ENCODE measurements around the gene FIBCD1. TPM values are rescaled to one million over a fixed set of nuclear protein-coding genes. Genes with fewer than 3 reads are reported as not detected.

Gene FIBCD1
- total and polyA plus RNA-seq, 2 of the 8 experiments (the other 6 are each of a cell fraction or from before 2014, with no cell fraction given), result 6.1 to 8.8 TPM

GRCh38 chr9:130894546-130894945 is 44.5 kb downstream of the FIBCD1 start:
- Histone ChIP-seq H3K4ac (replicated peaks; ENCODE audit: insufficient read length, low read depth, low read length) (no peak overlapping the region), H4K20me1 (replicated peaks in 1 of 2; ENCODE audit: control insufficient read depth in 1 of 2, insufficient read depth in 2 of 2, low read length in 2 of 2) (peaks cover 4 to 6% of the 10 kb centered on the region in 2 experiments)
- POLR2A ChIA-PET (ENCODE audit: partially characterized antibody), result interaction anchor here (1.0 to 1.2 kb wide), 4 partner anchors 9 to 42 kb away, joined by 3 to 4 read pairs (median 3); no protein-coding TSS in a partner anchor
- TF ChIP-seq RNF2 (IDR thresholded peaks at IDR 0.05; ENCODE audit: borderline replicate concordance, low read depth, low read length, missing control alignments, poor library complexity, severe bottlenecking), result no peak
- TF ChIP-seq CHD1 (IDR thresholded peaks at IDR 0.05; ENCODE audit: low read depth, low read length), result no peak
- no peak for TF ChIP-seq BCL11A (IDR thresholded peaks at IDR 0.05; ENCODE audit: low read depth in 2 of 2, low read length in 2 of 2)
- TF ChIP-seq SP4 (IDR thresholded peaks at IDR 0.05; ENCODE audit: low read length), result no peak
- TF ChIP-seq GTF2F1 (IDR thresholded peaks at IDR 0.05; ENCODE audit: borderline replicate concordance, low read depth, low read length), result no peak
- no peak for TF ChIP-seq JUND (IDR thresholded peaks at IDR 0.05; ENCODE audit: low read length)
- no peak for TF ChIP-seq ZNF274 (IDR thresholded peaks at IDR 0.05; ENCODE audit: borderline replicate concordance, extremely low read depth, low read length)
- no peak for TF ChIP-seq CHD2 (IDR thresholded peaks at IDR 0.05; ENCODE audit: low read length)
- TF ChIP-seq SIX5 (IDR thresholded peaks at IDR 0.05; ENCODE audit: low read depth, low read length), result no peak
- no peak for TF ChIP-seq RAD21 (IDR thresholded peaks at IDR 0.05 in 1 of 2, conservative IDR thresholded peaks at IDR 0.05 in 1 of 2; ENCODE audit: low read depth in 2 of 2, low read length in 2 of 2)
- TF ChIP-seq TBP (IDR thresholded peaks at IDR 0.05; ENCODE audit: low read depth, low read length), result no peak
- no peak for TF ChIP-seq NRF1 (IDR thresholded peaks at IDR 0.05; ENCODE audit: low read depth, low read length)

More at GRCh38 chr9:130894546-130894945, 44.5 kb downstream of the FIBCD1 start:
- no peak overlapping the region for H3K4me3 ChIP-seq (ENCODE audit: extremely low read depth in 1 of 4, insufficient read depth in 2 of 4, low read depth in 3 of 4, low read length in 4 of 4)
- H3K4me1 ChIP-seq (replicated peaks in 1 of 4; ENCODE audit: control insufficient read depth in 3 of 4, insufficient read depth in 4 of 4, low read length in 3 of 4), result peaks cover 0 to 3% (median 0%) of the 10 kb centered on the region in 4 experiments; a peak in 3 of 7 replicates
- no peak overlapping the region for H4K91ac ChIP-seq (replicated peaks; ENCODE audit: insufficient read length, low read length)
- no peak overlapping the region for H3K56ac ChIP-seq (replicated peaks; ENCODE audit: insufficient read length, low read depth, low read length)
- DNase-seq (ENCODE audit: low read depth in 1 of 2, low spot score in 2 of 2) (no peak), FAIRE-seq (no peak)
- no peak overlapping the region for H2BK20ac ChIP-seq (ENCODE audit: low read length)
- no peaks in the 10 kb centered on the region for H3K79me2 ChIP-seq (ENCODE audit: control insufficient read depth in 1 of 2, insufficient read depth in 2 of 2, low read length in 2 of 2)
- H4K8ac ChIP-seq (ENCODE audit: extremely low read depth, insufficient read depth, low read length), result no peak overlapping the region
- H2AFZ ChIP-seq (ENCODE audit: low read length), result no peak overlapping the region
- H3K27me3 ChIP-seq (replicated peaks in 1 of 4; ENCODE audit: control insufficient read depth in 3 of 4, extremely low read depth in 1 of 4, insufficient read depth in 3 of 4, low read length in 3 of 4), result no peaks in the 10 kb centered on the region
- H4K5ac ChIP-seq (ENCODE audit: insufficient read length, low read depth, low read length), result no peak overlapping the region
- no peak overlapping the region for H2BK120ac ChIP-seq (replicated peaks; ENCODE audit: low read depth, low read length)
- H2AK5ac ChIP-seq (ENCODE audit: low read depth, low read length), result no peak overlapping the region
- peaks cover 0 to 11% (median 3%) of the 10 kb centered on the region in 4 experiments; a peak in 4 of 8 replicates for H3K36me3 ChIP-seq (ENCODE audit: control insufficient read depth in 2 of 4, insufficient read depth in 4 of 4, low read length in 3 of 4)
- no peak overlapping the region for H3K14ac ChIP-seq (ENCODE audit: insufficient read length)
- H3K9me3 ChIP-seq (ENCODE audit: insufficient read depth in 2 of 2, low read depth in 1 of 2, low read length in 1 of 2), result no peaks in the 10 kb centered on the region
- no peak overlapping the region for H3K18ac ChIP-seq (ENCODE audit: extremely low read depth, low read length)
- no peak overlapping the region for H2BK15ac ChIP-seq (ENCODE audit: low read length)
- H3K9ac ChIP-seq (replicated peaks in 1 of 4; ENCODE audit: extremely low read depth in 1 of 4, low read depth in 3 of 4, low read length in 3 of 4), result no peak overlapping the region
- H3K79me1 ChIP-seq (ENCODE audit: low read depth, low read length), result no peaks in the 10 kb centered on the region
- no peak overlapping the region for H3K4me2 ChIP-seq (ENCODE audit: insufficient read depth in 1 of 2, low read depth in 2 of 2, low read length in 2 of 2)
- CTCF ChIA-PET (ENCODE audit: partially characterized antibody), result interaction anchor here (0.7 to 8.2 kb wide), 20 partner anchors 9 to 214 kb away, joined by 3 to 49 read pairs (median 4); no protein-coding TSS in a partner anchor
- WGBS, 2 experiments (ENCODE audit: extremely low coverage in 1 of 2, insufficient coverage in 1 of 2, insufficient read length in 1 of 2, insufficient replicate concordance in 2 of 2, low coverage in 1 of 2, low lambda C conversion rate in 2 of 2, missing lambda C conversion rate in 1 of 2), result 78% methylated on average over 7 of the region's 7 CpGs; no CpG with 5 or more reads in 1 of the 2 experiments
- H2BK12ac ChIP-seq (ENCODE audit: low read depth, low read length), result no peak overlapping the region
- H3K23ac ChIP-seq (ENCODE audit: insufficient read length), result no peak overlapping the region
- H3K27ac ChIP-seq (ENCODE audit: low read depth, low read length), result no peak overlapping the region
- H3K23me2 ChIP-seq (ENCODE audit: low read depth, low read length), result no peaks in the 10 kb centered on the region
- no peak overlapping the region for H2BK5ac ChIP-seq (ENCODE audit: low read depth, low read length)
